Activated B cell treated with CpG ODN at 0.5 μM for 24 hours (primary cell): Measurements from ENCODE around the gene ATP6V0E1. TPM values are rescaled to one million over a fixed set of nuclear protein-coding genes. Genes with fewer than 3 reads are reported as not detected.

Experiments
- ATAC-seq: fragments of 200-7000 bp; cut with Tn5 transposase; one replicate; pipeline ENCODE4 v1.10.0; 2021; ENCODE audit warnings: low read depth, mild to moderate bottlenecking, moderate library complexity
- CTCF ChIA-PET: fragments of 350-600 bp; sonication (Branson Sonifier 250); formaldehyde crosslinking; loops from one replicate; lab custom pipeline; 2021; ENCODE audit warnings: antibody characterized with exemption; lab: Charles Lee
- POLR2A ChIA-PET: fragments of 350-600 bp; sonication (Branson Sonifier 250); formaldehyde crosslinking; loops from one replicate; lab custom pipeline; 2021; ENCODE audit warnings: antibody characterized with exemption; lab: Charles Lee
- DNase-seq: peaks from one replicate; pipeline ENCODE4 v3.0.0; 2022
- H3K27ac Mint-ChIP-seq: one replicate; pipeline ENCODE4 v1.8.0; 2020; ENCODE audit warnings: mixed read lengths
- H3K27me3 Mint-ChIP-seq: one replicate; pipeline ENCODE4 v1.8.0; 2021; ENCODE audit warnings: mixed read lengths
- H3K36me3 Mint-ChIP-seq: one replicate; pipeline ENCODE4 v1.8.0; 2021; ENCODE audit warnings: low read depth, mixed read lengths
- H3K4me1 Mint-ChIP-seq: one replicate; pipeline ENCODE4 v1.8.0; 2021; ENCODE audit warnings: mixed read lengths
- H3K4me3 Mint-ChIP-seq: one replicate; pipeline ENCODE4 v1.8.0; 2020; ENCODE audit warnings: mild to moderate bottlenecking, mixed read lengths
- H3K9me3 Mint-ChIP-seq: one replicate; pipeline ENCODE4 v1.8.0; 2020; ENCODE audit warnings: mixed read lengths
- CTCF ChIP-seq: fragments of 200-600 bp; IDR thresholded peaks from one replicate; pipeline ENCODE4 v1.8.0; 2022; ENCODE audit warnings: antibody characterized with exemption, mild to moderate bottlenecking
- intact Hi-C: fragments of 100-400 bp; cut with micrococcal nuclease; formaldehyde crosslinking; loops from one replicate; pipeline ENCODE4 v1.15.1; 2024
- total RNA-seq: library from RNA; stranded (reverse); gene quantifications from 2 replicates; pipeline ENCODE4 v1.2.3, GENCODE V29; 2022

The ATP6V0E1 gene
- total RNA-seq, 1 donor from 2014 or later = 191 TPM

DNA sequence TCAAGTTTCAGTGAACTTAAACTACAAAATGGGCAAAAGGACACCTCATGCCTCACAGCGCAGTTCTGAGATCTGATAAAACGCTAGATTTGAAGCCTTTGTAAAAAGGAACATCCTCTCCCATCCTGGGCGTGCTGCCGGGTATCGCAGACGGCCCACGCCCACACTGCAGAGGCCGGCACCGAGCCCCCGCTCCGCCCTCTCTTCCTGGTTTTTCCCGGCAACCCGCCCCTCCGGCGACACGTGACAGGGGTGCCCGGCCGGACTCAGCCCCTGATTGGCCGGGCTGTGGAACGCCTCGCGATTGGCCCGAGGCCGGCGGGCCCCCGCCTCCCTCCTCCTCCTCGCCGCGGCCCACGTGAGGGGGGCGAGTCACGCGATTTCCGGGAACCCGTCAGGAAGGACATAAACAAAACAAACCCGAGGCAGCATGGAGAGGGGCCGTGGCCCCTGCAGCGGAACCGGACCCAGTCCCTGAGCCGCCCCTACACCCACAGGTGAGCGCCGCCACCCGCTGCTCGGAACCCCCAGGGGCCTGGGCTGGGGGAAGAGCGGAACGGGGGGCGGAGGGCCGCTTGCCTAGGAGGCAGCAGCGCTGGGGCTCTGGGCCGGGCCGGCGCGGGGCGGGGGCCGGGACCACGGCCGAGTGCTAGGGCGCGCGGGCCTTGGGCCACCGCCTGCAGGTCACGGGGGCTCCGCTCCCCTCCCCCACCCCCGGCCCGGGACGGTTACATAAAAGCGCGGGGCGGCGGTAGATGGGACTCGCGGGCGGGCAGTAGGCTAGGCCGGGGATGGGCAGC, 72.6 kb downstream of the ATP6V0E1 start, which contains the start of gene CREBRF:
Gene CREBRF (plus strand): TSS at position 370 of the 800 bp plus-strand sequence. CDS start 24,424 bp downstream, outside the sequence.
- peaks cover 2% of the 10 kb centered on the region for H3K27me3 Mint-ChIP-seq
- H3K36me3 Mint-ChIP-seq = peaks cover 21% of the 10 kb centered on the region
- intact Hi-C loops = loop anchor here (1.0 to 10.0 kb wide), 10 partner anchors 97 to 1669 kb away; partner anchors contain the start of genes BOD1, CPEB4, ERGIC1 and FBXW11
- peak within 1 kb of the TSS; percentile 95 for H3K27ac Mint-ChIP-seq
- ATAC-seq (peak; percentile 64), DNase-seq (peak; percentile 96)
- peaks cover 48% of the 10 kb centered on the region for H3K4me1 Mint-ChIP-seq
- TF ChIP-seq CTCF = no peak
- H3K4me3 Mint-ChIP-seq = peak within 1 kb of the TSS; percentile 96
- ChIA-PET POLR2A (interaction anchor here (1.0 to 1.9 kb wide), 10 partner anchors 10 to 97 kb away, joined by 3 to 54 read pairs (median 8); partner anchors contain the start of genes ATP6V0E1, BNIP1 and RPL26L1), CTCF (interaction anchor here (1.0 kb wide), 1 partner anchor 75 kb away, joined by 3 read pairs; no protein-coding TSS in a partner anchor)
- no peaks in the 10 kb centered on the region for H3K9me3 Mint-ChIP-seq

- peaks cover 25% of the 10 kb centered on the region for H3K36me3 Mint-ChIP-seq
- TF ChIP-seq CTCF = no peak
- H3K4me3 Mint-ChIP-seq = peak overlapping the region; percentile 96
Measured at GRCh38 chr5:173056783-173057061, 73.2 kb downstream of the ATP6V0E1 start.

GRCh38 chr5:173057062-173057924, 73.7 kb downstream of the ATP6V0E1 start:
- intact Hi-C loops = loop anchor here (1.0 to 10.0 kb wide), 15 partner anchors 8 to 1670 kb away; partner anchors contain the start of genes BNIP1, CPEB4, DUSP1 and ERGIC1
- ChIA-PET CTCF (interaction anchor here (0.7 to 1.8 kb wide), 4 partner anchors 22 to 98 kb away, joined by 3 to 10 read pairs (median 6); partner anchors contain the start of genes ATP6V0E1 and RPL26L1), POLR2A (interaction anchor here (0.5 to 1.9 kb wide), 22 partner anchors 8 to 1051 kb away, joined by 3 to 54 read pairs (median 5); partner anchors contain the start of genes ATP6V0E1, BNIP1, DUSP1 and FBXW11)
- no peak for TF ChIP-seq CTCF
- Mint-ChIP-seq H3K36me3 (peaks cover 30% of the 10 kb centered on the region), H3K27ac (peak overlapping the region; percentile 95), H3K9me3 (no peaks in the 10 kb centered on the region), H3K27me3 (no peaks in the 10 kb centered on the region), H3K4me3 (peak overlapping the region; percentile 96), H3K4me1 (peaks cover 55% of the 10 kb centered on the region)
- peak; percentile 80 for ATAC-seq
- peak; percentile 98 for DNase-seq

More at GRCh38 chr5:173056783-173057061, 73.2 kb downstream of the ATP6V0E1 start:
- intact Hi-C loops = loop anchor here (1.0 to 10.0 kb wide), 17 partner anchors 9 to 1670 kb away; partner anchors contain the start of genes BNIP1, BOD1, CPEB4 and DUSP1
- ChIA-PET POLR2A (interaction anchor here (0.6 to 1.9 kb wide), 16 partner anchors 9 to 1050 kb away, joined by 3 to 54 read pairs (median 6); partner anchors contain the start of genes ATP6V0E1, BNIP1, DUSP1 and FBXW11), CTCF (interaction anchor here (0.7 to 1.8 kb wide), 4 partner anchors 21 to 97 kb away, joined by 3 to 10 read pairs (median 6); partner anchors contain the start of genes ATP6V0E1 and RPL26L1)
- peaks cover 2% of the 10 kb centered on the region for H3K27me3 Mint-ChIP-seq
- peak; percentile 45 for ATAC-seq
- peak overlapping the region; percentile 95 for H3K27ac Mint-ChIP-seq
- DNase-seq = no peak
- peaks cover 52% of the 10 kb centered on the region for H3K4me1 Mint-ChIP-seq
- H3K9me3 Mint-ChIP-seq = no peaks in the 10 kb centered on the region

GRCh38 chr5:173062141-173062540, 78.6 kb downstream of the ATP6V0E1 start:
- intact Hi-C loops = no loop called here
- Mint-ChIP-seq H3K4me3 (no peak overlapping the region), H3K9me3 (no peaks in the 10 kb centered on the region), H3K27ac (peak overlapping the region; percentile 80), H3K27me3 (no peaks in the 10 kb centered on the region), H3K36me3 (peaks cover 26% of the 10 kb centered on the region), H3K4me1 (peaks cover 66% of the 10 kb centered on the region)
- ChIA-PET CTCF (no interaction called here), POLR2A (interaction anchor here (1.0 to 1.5 kb wide), 2 partner anchors 66 to 103 kb away, joined by 3 to 5 read pairs; partner anchors contain the start of gene RPL26L1)
- TF ChIP-seq CTCF = no peak
- DNase-seq (no peak), ATAC-seq (no peak)
